WTC11 (cell line): ENCODE results near the gene ZNF516.

ENCODE experiments used
- HMGA2 ChIP-seq: fragments of 250-450 bp; sonication (Bioruptor Pico); IDR thresholded peaks from 2 replicates; pipeline ENCODE4 v1.4.0; 2021; ENCODE audit warnings: mild to moderate bottlenecking, moderate library complexity
- MAX ChIP-seq: sonication (generic); formaldehyde crosslinking; IDR thresholded peaks from 2 replicates; pipeline ENCODE4 v1.8.0; 2022; ENCODE audit warnings: mild to moderate bottlenecking, missing genetic modification reagents
- ZNF138 ChIP-seq: sonication (generic); formaldehyde crosslinking; conservative IDR thresholded peaks from 2 replicates; pipeline ENCODE4 v1.8.1; 2022; ENCODE audit warnings: mild to moderate bottlenecking, moderate library complexity, missing genetic modification reagents

DNA sequence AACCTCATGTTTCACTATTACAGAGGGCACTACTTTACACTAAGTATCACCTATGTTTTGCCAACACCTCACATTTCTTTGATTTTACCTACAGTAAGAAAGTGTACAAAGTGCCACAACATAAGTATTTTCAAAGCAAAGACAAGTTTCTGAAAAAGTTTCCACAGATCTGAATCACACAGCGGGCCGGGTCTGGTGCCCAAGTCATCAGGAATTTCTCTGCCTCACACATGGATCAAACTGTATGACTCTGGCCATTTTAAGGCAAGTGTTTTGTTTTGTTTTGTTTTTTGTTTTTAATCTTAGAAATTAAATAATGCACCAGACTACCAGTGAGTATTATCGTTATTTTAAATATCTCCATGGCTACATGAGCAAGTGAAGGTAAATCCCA lies 73.4 kb downstream of the ZNF516 start:
- no peak for TF ChIP-seq ZNF138 (CRISPR knock-in tag)
- no peak for TF ChIP-seq HMGA2
- no peak for TF ChIP-seq MAX (CRISPR knock-in tag)
